ENCODE data around the gene FBXO3.

DNA sequence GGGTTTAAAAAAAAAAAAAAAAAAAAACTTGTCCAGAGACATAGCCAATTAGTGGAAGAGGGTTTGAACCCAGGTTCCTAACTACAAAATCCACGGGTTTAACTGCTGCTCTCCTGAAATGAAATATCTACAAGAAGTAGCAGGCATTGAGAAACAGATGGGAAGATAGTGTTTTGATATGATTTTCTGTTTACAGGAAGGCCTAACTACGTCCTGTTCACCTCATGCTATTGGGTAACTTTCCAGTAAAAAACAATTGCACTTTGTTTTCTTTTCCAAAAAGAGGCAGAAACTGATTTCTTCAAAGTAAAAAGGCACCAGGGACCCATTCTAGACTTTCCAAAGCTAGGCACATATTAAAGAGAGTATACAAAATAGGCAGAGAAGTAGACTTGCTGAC is 67.8 kb downstream of the FBXO3 start:
- TF ChIP-seq POLR2A (IDR thresholded peaks at IDR 0.05; ENCODE audit: low read depth, low read length) (no peak), TAF1 (IDR thresholded peaks at IDR 0.05; ENCODE audit: borderline replicate concordance, low read depth, low read length) (no peak), POLR2AphosphoS5 (IDR thresholded peaks at IDR 0.05; ENCODE audit: low read depth, low read length) (no peak)
